ENCODE data around the gene PDE4B. TPM values are rescaled to one million over a fixed set of nuclear protein-coding genes. Genes with fewer than 3 reads are reported as not detected.

The PDE4B gene
- total and polyA plus RNA-seq, 7 donors: 1.6 to 17.2 (median 10.7) TPM

- Histone ChIP-seq H3K36me3 (no peaks in the 10 kb centered on the region), H3K27me3 (no peaks in the 10 kb centered on the region), H3K9me3 (no peaks in the 10 kb centered on the region), H3K27ac (peak overlapping the region; percentile 13 to 46 (median 32)), H3K4me3 (no peak overlapping the region), H3K4me1 (no peaks in the 10 kb centered on the region)
- 83 to 86% methylated on average over 7 of the region's 7 CpGs for WGBS, 2 donors
- no peak for TF ChIP-seq POLR2AphosphoS5 (IDR thresholded peaks at IDR 0.05)
- TF ChIP-seq EP300 (IDR thresholded peaks at IDR 0.05): no peak
- TF ChIP-seq CTCF (IDR thresholded peaks at IDR 0.05): no peak
- no peak for TF ChIP-seq POLR2A (IDR thresholded peaks at IDR 0.05)
- DNase-seq: no peak
- intact Hi-C loops (cut with DNase I): no loop called here
These were observed 507.7 kb downstream of the PDE4B start for GRCh38 chr1:66300280-66300971.

- intact Hi-C loops (cut with DNase I): no loop called here
- Histone ChIP-seq H3K27ac (peak overlapping the region; percentile 13 to 46 (median 32)), H3K4me3 (peak overlapping the region in 2 of 4 donors; percentile 3 to 13), H3K4me1 (no peaks in the 10 kb centered on the region), H3K27me3 (no peaks in the 10 kb centered on the region), H3K9me3 (no peaks in the 10 kb centered on the region), H3K36me3 (no peaks in the 10 kb centered on the region)
- TF ChIP-seq EP300 (IDR thresholded peaks at IDR 0.05) (no peak), POLR2A (IDR thresholded peaks at IDR 0.05) (no peak), CTCF (IDR thresholded peaks at IDR 0.05) (no peak), POLR2AphosphoS5 (IDR thresholded peaks at IDR 0.05) (no peak)
- WGBS, 2 donors: 31 to 56% methylated on average over 4 of the region's 4 CpGs
- DNase-seq: no peak
These were observed 508.3 kb downstream of the PDE4B start for GRCh38 chr1:66300972-66301451.

GRCh38 chr1:66302184-66302742 is 509.6 kb downstream of the PDE4B start:
- Histone ChIP-seq H3K4me3 (no peak overlapping the region), H3K9me3 (no peaks in the 10 kb centered on the region), H3K36me3 (no peaks in the 10 kb centered on the region), H3K27ac (no peak overlapping the region), H3K4me1 (no peaks in the 10 kb centered on the region), H3K27me3 (no peaks in the 10 kb centered on the region)
- no peak for TF ChIP-seq CTCF (IDR thresholded peaks at IDR 0.05)
- no peak for TF ChIP-seq EP300 (IDR thresholded peaks at IDR 0.05)
- TF ChIP-seq POLR2A (IDR thresholded peaks at IDR 0.05): no peak
- TF ChIP-seq POLR2AphosphoS5 (IDR thresholded peaks at IDR 0.05): no peak
- no peak for DNase-seq
- intact Hi-C loops (cut with DNase I): no loop called here
- 89 to 95% methylated on average over 3 of the region's 3 CpGs for WGBS, 2 donors

GRCh38 chr1:66302815-66303214 is 510.1 kb downstream of the PDE4B start:
- no peaks in the 10 kb centered on the region for H3K36me3 ChIP-seq
- 53 to 72% methylated on average over 1 of the region's 1 CpG for WGBS, 2 donors
- TF ChIP-seq CTCF (IDR thresholded peaks at IDR 0.05) (no peak), POLR2AphosphoS5 (IDR thresholded peaks at IDR 0.05) (no peak), EP300 (IDR thresholded peaks at IDR 0.05) (no peak), POLR2A (IDR thresholded peaks at IDR 0.05) (no peak)
- no peaks in the 10 kb centered on the region for H3K9me3 ChIP-seq
- H3K27ac ChIP-seq: no peak overlapping the region
- H3K4me3 ChIP-seq: no peak overlapping the region
- no peaks in the 10 kb centered on the region for H3K27me3 ChIP-seq
- DNase-seq: no peak
- intact Hi-C loops (cut with DNase I): no loop called here
- no peaks in the 10 kb centered on the region for H3K4me1 ChIP-seq

Data from sigmoid colon (tissue), 7 donors.